Measurements from ENCODE around the gene SCGB2B2. TPM values are rescaled to one million over a fixed set of nuclear protein-coding genes. Genes with fewer than 3 reads are reported as not detected.
"Not testable (repeated sequence)": the region's sequence is repeated elsewhere in the genome, so short reads cannot be mapped to it uniquely, and the experiment has no call there.

SCGB2B2 gene
- total RNA-seq, 1 donor from 2014 or later: 1.5 TPM

- Histone ChIP-seq H3K4me3 (no peak overlapping the region), H3K9me3 (no peaks in the 10 kb centered on the region), H3K36me3 (no peaks in the 10 kb centered on the region), H3K27ac (no peak overlapping the region), H3K27me3 (ENCODE audit: low read depth) (no peaks in the 10 kb centered on the region), H3K4me1 (peaks cover 12% of the 10 kb centered on the region)
- intact Hi-C loops (cut with DNase I): no loop called here
- ATAC-seq (no peak), DNase-seq (no peak)
- TF ChIP-seq CTCF (IDR thresholded peaks at IDR 0.05): no peak
These were observed 5.0 kb downstream of the SCGB2B2 start for GRCh38 chr19:34671972-34672371.

GRCh38 chr19:34669305-34669704 lies 7.7 kb downstream of the SCGB2B2 start:
- DNase-seq (no peak), ATAC-seq (no peak)
- intact Hi-C loops (cut with DNase I): no loop called here

GRCh38 chr19:34668690-34669089 lies 8.3 kb downstream of the SCGB2B2 start:
- H3K4me1 ChIP-seq; intact Hi-C loops (cut with DNase I); H3K36me3 ChIP-seq; ATAC-seq; H3K9me3 ChIP-seq; H3K4me3 ChIP-seq; H3K27me3 ChIP-seq (ENCODE audit: low read depth); H3K27ac ChIP-seq; DNase-seq: not testable (repeated sequence)

More at GRCh38 chr19:34669305-34669704, 7.7 kb downstream of the SCGB2B2 start:
- Histone ChIP-seq H3K9me3 (no peaks in the 10 kb centered on the region), H3K4me3 (no peak overlapping the region), H3K36me3 (no peaks in the 10 kb centered on the region), H3K27ac (no peak overlapping the region), H3K4me1 (peaks cover 3% of the 10 kb centered on the region), H3K27me3 (ENCODE audit: low read depth) (no peaks in the 10 kb centered on the region)
- TF ChIP-seq CTCF (IDR thresholded peaks at IDR 0.05): no peak

GRCh38 chr19:34668077-34668689 lies 8.8 kb downstream of the SCGB2B2 start:
- intact Hi-C loops (cut with DNase I); DNase-seq; H3K27me3 ChIP-seq (ENCODE audit: low read depth); H3K4me1 ChIP-seq; H3K9me3 ChIP-seq; H3K36me3 ChIP-seq; ATAC-seq: not testable (repeated sequence)
- Histone ChIP-seq H3K4me3 (peak overlapping the region; percentile 39), H3K27ac (peak overlapping the region; percentile 79)

GRCh38 chr19:34667349-34668076 lies 9.4 kb downstream of the SCGB2B2 start:
- no peaks in the 10 kb centered on the region for H3K9me3 ChIP-seq
- H3K4me3 ChIP-seq: peak overlapping the region; percentile 39
- peaks cover 3% of the 10 kb centered on the region for H3K4me1 ChIP-seq
- intact Hi-C loops (cut with DNase I): no loop called here
- DNase-seq (peak; percentile 61), ATAC-seq (peak; percentile 80 to 83)
- H3K36me3 ChIP-seq: no peaks in the 10 kb centered on the region
- no peaks in the 10 kb centered on the region for H3K27me3 ChIP-seq (ENCODE audit: low read depth)
- TF ChIP-seq CTCF (IDR thresholded peaks at IDR 0.05): no peak
- H3K27ac ChIP-seq: peak overlapping the region; percentile 79

- intact Hi-C loops (cut with DNase I): no loop called here
- H3K4me3 ChIP-seq: peak overlapping the region; percentile 39
- peaks cover 3% of the 10 kb centered on the region for H3K4me1 ChIP-seq
- no peak for TF ChIP-seq CTCF (IDR thresholded peaks at IDR 0.05)
- H3K27ac ChIP-seq: peak overlapping the region; percentile 79
- no peaks in the 10 kb centered on the region for H3K36me3 ChIP-seq
- no peaks in the 10 kb centered on the region for H3K27me3 ChIP-seq (ENCODE audit: low read depth)
- DNase-seq: no peak
- no peaks in the 10 kb centered on the region for H3K9me3 ChIP-seq
- peak; percentile 18 to 35 for ATAC-seq
These were observed 10.0 kb downstream of the SCGB2B2 start for GRCh38 chr19:34666958-34667265.

All from lower lobe of right lung (tissue), 2 donors.